MM.1S (cell line): Measurements from ENCODE around the gene DPP8.

Source experiments
- CTCF ChIP-seq: fragments of 300-600 bp; sonication (generic); IDR thresholded peaks from 2 replicates; pipeline ENCODE4 v1.5.1; 2016; ENCODE audit warnings: antibody characterized with exemption, low read length, mixed read lengths
- EZH2phosphoT487 ChIP-seq: fragments of 300-600 bp; sonication (generic); IDR thresholded peaks from 2 replicates; pipeline ENCODE4 v1.6.1; 2018; ENCODE audit warnings: antibody characterized with exemption, low read length

DNA sequence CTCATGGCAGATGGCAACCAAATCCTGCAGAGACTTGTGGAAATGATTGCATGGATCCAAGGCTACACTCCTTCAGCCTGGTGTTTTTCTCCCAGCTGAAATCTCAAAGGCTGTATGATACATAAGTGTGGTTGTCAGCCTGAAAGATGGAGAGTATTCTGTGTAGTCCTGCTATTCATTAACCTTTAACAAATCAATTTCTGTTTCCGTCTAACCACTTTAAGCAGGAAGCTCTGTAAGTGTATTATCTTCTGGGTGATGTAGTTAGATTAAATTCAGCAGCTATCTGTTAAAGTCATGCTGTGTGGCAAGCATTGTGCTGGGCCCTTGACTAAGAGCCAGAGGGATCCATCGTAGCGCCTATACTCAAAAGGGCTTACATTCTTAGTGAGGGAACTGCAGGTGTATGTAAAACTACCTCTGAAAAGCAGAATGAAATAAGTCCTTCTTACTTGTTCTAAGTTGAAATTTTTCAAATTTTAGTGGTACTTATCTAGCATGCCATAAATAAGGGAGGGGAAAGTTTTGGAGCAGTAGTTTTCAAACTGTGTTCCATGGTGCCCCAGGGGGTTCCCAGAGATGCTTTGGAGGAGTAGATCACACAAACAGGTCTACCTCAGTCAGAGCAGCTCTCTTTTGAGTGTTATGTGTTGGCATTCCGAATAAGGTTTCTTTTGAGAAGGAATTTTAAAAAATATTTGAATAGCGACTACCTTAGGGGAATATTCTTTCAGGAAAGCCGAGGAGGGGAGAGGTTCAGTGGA, 41.7 kb upstream of the DPP8 start:
- TF ChIP-seq CTCF (no peak), EZH2phosphoT487 (no peak)
